Measurements from ENCODE around the gene ZEB2.

ZEB2 gene

DNA sequence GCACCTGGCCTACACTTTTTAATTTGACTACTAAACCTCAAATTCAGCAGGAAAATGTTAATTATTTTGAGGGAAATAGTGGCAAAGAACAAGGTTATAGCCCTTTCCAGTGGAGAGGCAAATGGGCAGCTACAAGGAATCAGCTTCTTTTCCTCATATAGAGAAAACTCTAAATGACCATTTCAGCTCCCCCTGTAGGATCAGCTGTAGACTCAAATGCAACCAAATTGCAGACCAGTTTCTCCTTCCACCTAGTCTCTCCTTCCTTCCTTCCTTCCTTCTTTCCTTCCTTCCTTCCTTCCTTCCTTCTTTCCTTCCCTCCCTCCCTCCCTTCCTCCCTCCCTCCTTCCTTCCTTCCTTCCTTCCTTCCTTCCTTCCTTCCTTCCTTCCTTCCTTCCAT, 158.2 kb downstream of the ZEB2 start:
- no peak for DNase-seq (ENCODE audit: extremely low read depth in 1 of 2, low read depth in 1 of 2)

DNA sequence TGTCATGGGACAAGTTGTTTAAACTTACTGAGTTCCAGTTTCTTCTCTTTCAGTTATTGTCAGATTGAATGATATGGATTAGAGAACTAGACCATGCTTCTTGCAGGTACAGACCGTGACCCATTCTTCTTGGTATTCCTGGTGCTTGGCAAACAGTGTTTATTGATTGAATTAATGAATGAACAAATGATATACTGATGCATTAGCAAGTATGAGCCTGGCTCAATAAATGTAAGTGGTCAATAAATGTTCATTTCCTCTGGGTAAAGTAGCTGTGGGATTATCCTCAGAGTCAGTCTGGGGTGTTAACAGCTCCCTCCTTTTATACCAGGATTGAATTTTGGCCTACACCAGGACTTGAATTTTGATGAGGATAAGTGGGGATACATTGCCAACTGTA, 160.2 kb downstream of the ZEB2 start:
- no peak for DNase-seq (ENCODE audit: extremely low read depth in 1 of 2, low read depth in 1 of 2)

DNA sequence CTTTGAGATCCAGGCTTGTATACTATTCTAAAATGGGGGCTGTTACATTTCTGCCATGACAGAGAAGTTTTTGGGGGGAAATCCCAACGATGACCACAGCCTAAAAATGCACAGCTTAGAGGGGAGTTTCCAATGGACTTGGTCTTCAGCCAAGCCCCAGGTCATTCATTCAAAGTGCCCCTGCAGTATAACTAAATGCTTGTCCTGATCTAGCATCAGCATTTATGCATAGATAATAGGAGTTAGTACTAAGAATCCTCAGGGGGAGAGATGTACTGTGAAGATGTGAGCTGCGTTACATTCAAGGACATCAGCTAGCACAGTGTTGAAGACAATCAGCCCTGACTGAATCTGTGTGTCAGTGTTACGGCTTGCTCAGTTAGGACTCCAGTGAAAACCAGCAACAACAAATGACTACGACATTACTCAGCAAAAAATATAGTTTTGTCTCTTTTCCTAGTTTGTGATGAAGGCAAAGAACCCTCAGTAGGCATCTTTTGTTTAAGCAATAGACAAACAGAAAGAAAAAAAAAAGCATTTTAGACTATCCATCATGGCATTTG, 160.9 kb downstream of the ZEB2 start:
- no peak for DNase-seq (ENCODE audit: extremely low read depth in 1 of 2, low read depth in 1 of 2)

- DNase-seq (ENCODE audit: extremely low read depth in 1 of 2, low read depth in 1 of 2), result no peak
Measured at GRCh38 chr2:144358374-144358964, 161.4 kb downstream of the ZEB2 start.

- no peak for DNase-seq (ENCODE audit: extremely low read depth in 1 of 2, low read depth in 1 of 2)
Measured at GRCh38 chr2:144357623-144358373, 162.1 kb downstream of the ZEB2 start.

DNA sequence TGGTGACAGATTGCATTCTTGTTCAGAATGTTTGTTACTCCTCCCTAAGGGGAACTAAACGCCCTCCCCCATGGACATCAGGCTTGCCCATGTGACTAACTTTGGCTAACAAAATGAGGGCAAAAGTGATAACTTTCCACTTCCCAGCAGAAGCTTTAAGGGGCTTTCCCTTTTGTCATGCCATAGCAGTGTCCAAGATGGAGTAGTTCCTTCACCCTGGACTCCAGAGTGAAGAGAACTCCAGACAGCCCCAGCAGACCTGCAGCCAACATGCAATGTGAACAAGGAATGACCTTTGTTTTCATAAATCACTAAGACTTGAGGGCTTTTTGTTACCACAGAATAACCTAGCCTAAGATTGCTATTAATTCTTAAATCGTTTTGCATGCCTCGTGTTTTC, 163.5 kb downstream of the ZEB2 start:
- DNase-seq (ENCODE audit: extremely low read depth in 1 of 2, low read depth in 1 of 2), result no peak

- no peak for DNase-seq (ENCODE audit: extremely low read depth in 1 of 2, low read depth in 1 of 2)
Measured at GRCh38 chr2:144354953-144355352, 165.0 kb downstream of the ZEB2 start.

DNA sequence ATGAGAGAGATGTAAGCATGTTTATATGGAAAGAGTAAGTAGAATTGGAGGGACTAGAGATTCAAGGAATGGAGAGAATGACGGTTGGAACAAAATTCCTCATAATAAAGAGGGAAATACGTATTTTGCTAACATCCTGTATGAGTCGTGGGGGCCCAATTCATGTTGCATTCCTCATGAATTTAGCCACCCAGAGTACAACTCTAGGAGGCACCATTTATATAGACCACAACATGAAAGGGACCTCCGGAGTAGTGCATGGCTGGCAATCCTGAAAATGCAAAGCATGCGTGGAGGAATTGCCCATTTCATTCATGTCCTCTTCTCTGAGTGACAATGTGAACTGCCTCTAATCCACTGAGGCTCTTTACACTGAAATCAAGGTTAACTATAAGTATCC, 168.2 kb downstream of the ZEB2 start:
- no peak for DNase-seq (ENCODE audit: extremely low read depth in 1 of 2, low read depth in 1 of 2)

DNA sequence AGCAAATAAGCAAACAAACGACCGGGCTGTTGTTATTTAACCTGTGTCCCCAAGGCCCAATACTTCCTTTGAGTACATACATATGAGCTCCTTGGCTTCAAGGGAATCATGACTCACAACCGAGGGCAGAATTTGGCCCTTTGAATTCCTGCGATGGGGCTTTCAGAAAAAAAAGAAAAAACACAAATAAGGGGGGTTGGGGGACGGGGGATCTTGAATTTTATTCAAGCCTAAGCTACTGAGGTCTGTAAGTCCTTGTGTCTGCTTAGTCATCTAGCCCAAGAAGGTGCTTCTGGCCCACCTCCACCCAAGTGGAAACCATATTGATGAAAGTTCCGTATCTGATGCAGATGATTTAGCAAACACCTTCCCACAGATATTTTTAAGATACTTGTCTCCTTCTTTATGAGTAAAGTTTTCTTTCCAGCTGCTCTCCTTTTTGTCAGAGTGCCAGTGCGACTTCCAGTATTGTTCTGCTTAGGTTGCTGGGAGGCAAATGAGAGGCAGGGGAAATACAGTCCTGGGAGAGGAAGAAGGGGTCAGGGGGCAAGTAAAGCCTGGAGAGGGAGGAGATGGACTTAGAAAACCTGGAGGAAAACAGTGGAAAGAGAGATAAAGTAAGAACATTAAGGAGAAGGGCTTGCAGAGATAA, 169.6 kb downstream of the ZEB2 start:
- DNase-seq (ENCODE audit: extremely low read depth in 1 of 2, low read depth in 1 of 2), result peak in 1 of 2 donors; percentile 19

- no peak for DNase-seq (ENCODE audit: extremely low read depth in 1 of 2, low read depth in 1 of 2)
Measured at GRCh38 chr2:144349674-144350073, 170.2 kb downstream of the ZEB2 start.

DNA sequence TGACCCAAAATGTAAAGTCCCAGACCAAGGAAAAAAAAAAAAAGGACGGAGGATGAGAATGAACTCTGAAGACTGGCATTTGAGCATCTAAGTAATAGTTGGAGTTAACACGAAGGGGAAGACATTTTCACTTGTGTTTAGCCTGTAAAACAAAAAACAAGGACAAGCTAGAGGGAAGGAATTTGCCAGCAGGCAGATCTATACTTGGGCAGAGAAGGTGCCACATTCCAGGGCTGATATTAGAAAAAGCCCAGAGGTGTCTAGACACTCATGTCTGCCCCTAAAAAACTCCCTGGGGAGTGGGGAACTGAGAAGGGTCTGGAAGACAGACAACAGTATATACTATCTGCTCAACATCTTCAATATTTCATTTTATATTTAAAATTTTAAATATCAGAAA, 171.1 kb downstream of the ZEB2 start:
- no peak for DNase-seq (ENCODE audit: extremely low read depth in 1 of 2, low read depth in 1 of 2)

DNA sequence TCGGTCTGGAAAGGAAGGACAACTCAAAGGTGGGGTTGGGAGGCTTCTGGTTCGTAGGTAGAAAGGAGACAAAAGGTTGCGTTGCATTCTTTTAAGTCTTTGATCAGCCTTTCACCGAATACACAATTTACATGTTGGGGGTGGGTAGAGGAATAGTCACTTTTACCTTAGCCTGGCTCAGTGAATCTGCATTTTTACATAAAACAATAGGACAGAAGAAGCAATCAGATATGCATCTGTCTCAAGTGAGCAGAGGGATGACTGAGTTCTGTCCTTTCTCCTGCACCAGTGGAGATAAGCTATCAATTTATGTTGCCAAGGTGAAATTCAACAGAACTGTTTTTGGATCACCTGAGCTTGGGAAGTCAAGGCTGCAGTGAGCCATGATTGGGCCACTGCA, 173.7 kb downstream of the ZEB2 start:
- DNase-seq (ENCODE audit: extremely low read depth in 1 of 2, low read depth in 1 of 2), result no peak

DNA sequence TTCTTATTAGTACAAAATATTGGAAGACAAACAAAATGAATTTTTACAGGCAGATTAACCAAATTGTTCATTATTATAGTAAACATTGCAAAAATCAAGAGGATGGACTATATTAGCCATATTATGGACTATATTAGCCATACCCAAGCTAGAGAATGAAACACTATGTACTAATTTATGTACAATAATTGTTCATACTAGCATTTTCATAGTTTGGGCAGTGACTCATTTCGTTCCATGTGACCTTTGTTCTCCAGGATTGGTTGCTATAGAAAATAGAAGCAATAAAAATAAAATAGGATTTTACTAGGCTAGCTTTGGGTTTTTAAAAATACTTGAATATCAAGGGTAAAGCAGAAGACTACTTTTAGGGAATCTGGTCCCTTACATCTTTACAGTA, 176.8 kb downstream of the ZEB2 start:
- DNase-seq (ENCODE audit: extremely low read depth in 1 of 2, low read depth in 1 of 2), result no peak

GRCh38 chr2:144341538-144341937, 178.4 kb downstream of the ZEB2 start:
- DNase-seq (ENCODE audit: extremely low read depth in 1 of 2, low read depth in 1 of 2), result no peak

- no peak for DNase-seq (ENCODE audit: extremely low read depth in 1 of 2, low read depth in 1 of 2)
Measured at GRCh38 chr2:144339048-144339447, 180.9 kb downstream of the ZEB2 start.

GRCh38 chr2:144334551-144334950, 185.4 kb downstream of the ZEB2 start:
- DNase-seq (ENCODE audit: extremely low read depth in 1 of 2, low read depth in 1 of 2), result no peak

Measured in stimulated activated CD8-positive, alpha-beta memory T cell treated with anti-CD3 and anti-CD28 coated beads, Interleukin-7, amount 100 ng/mL, for 48 hours (primary cell).